Measurements from ENCODE around the gene RAB43. TPM values are rescaled to one million over a fixed set of nuclear protein-coding genes. Genes with fewer than 3 reads are reported as not detected.

Gene RAB43
- total RNA-seq, 2 experiments from 2014 or later: 56.0 to 58.7 TPM

DNA sequence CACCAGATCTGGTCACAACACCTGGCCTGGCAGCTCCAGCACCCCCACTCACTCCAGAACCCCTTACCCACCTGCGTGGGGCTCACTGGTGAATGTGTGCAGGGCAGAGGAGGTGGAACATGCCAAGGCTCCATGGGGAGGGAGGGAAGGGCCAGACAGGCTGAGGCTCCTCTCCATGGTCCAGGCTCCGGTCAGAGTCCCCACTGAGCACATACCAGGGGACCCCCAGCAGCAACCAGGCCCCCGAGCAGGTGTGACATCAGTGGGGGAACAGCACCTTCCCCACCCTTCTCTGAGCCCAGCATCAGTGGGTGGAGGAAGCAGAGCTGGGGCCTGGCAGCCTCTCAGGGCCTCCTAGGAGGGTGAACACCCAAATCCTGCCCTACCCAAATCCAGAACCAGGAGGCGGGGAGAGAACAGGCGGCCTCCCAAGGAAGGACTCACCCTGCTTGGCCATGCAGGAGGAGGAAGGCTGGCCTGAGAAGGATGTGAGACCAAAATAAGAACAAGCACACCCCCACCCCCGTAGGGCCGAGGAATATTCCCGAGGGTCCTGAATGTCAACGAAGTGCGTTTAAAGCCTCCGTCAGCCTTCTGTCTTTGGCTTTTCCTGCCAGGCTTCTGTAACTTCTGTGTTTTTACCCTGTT, 62.2 kb downstream of the RAB43 start:
- Mint-ChIP-seq H3K4me1 (ENCODE audit: low read depth) (peaks cover 6% of the 10 kb centered on the region), H3K9me3 (ENCODE audit: insufficient read depth) (no peaks in the 10 kb centered on the region), H3K27me3 (ENCODE audit: low read depth) (peaks cover 7% of the 10 kb centered on the region), H3K36me3 (ENCODE audit: low read depth) (no peaks in the 10 kb centered on the region), H3K4me3 (no peak overlapping the region), H3K27ac (no peak overlapping the region)
- CTCF ChIA-PET: interaction anchor here (1.2 kb wide), 1 partner anchor 33 kb away, joined by 3 read pairs; no protein-coding TSS in a partner anchor
- POLR2A ChIA-PET: no interaction called here
- no peak for ATAC-seq
- no peak for DNase-seq

- POLR2A ChIA-PET: interaction anchor here (0.6 kb wide), 1 partner anchor 15 kb away, joined by 3 read pairs; no protein-coding TSS in a partner anchor
- H3K4me3 Mint-ChIP-seq: no peak overlapping the region
- H3K9me3 Mint-ChIP-seq (ENCODE audit: insufficient read depth): no peaks in the 10 kb centered on the region
- peaks cover 9% of the 10 kb centered on the region for H3K4me1 Mint-ChIP-seq (ENCODE audit: low read depth)
- no peaks in the 10 kb centered on the region for H3K36me3 Mint-ChIP-seq (ENCODE audit: low read depth)
- H3K27ac Mint-ChIP-seq: no peak overlapping the region
- H3K27me3 Mint-ChIP-seq (ENCODE audit: low read depth): peaks cover 7% of the 10 kb centered on the region
- ATAC-seq: peak; percentile 29
- CTCF ChIA-PET: no interaction called here
- no peak for DNase-seq
Observed at GRCh38 chr3:129058441-129059200, 63.0 kb downstream of the RAB43 start.

- Mint-ChIP-seq H3K4me3 (no peak overlapping the region), H3K27ac (no peak overlapping the region), H3K36me3 (ENCODE audit: low read depth) (no peaks in the 10 kb centered on the region), H3K9me3 (ENCODE audit: insufficient read depth) (no peaks in the 10 kb centered on the region), H3K27me3 (ENCODE audit: low read depth) (peaks cover 7% of the 10 kb centered on the region), H3K4me1 (ENCODE audit: low read depth) (peaks cover 14% of the 10 kb centered on the region)
- no peak for DNase-seq
- ChIA-PET CTCF (interaction anchor here (0.9 kb wide), 1 partner anchor 86 kb away, joined by 3 read pairs; no protein-coding TSS in a partner anchor), POLR2A (no interaction called here)
- no peak for ATAC-seq
Observed at GRCh38 chr3:129057249-129057648, 64.4 kb downstream of the RAB43 start.

DNA sequence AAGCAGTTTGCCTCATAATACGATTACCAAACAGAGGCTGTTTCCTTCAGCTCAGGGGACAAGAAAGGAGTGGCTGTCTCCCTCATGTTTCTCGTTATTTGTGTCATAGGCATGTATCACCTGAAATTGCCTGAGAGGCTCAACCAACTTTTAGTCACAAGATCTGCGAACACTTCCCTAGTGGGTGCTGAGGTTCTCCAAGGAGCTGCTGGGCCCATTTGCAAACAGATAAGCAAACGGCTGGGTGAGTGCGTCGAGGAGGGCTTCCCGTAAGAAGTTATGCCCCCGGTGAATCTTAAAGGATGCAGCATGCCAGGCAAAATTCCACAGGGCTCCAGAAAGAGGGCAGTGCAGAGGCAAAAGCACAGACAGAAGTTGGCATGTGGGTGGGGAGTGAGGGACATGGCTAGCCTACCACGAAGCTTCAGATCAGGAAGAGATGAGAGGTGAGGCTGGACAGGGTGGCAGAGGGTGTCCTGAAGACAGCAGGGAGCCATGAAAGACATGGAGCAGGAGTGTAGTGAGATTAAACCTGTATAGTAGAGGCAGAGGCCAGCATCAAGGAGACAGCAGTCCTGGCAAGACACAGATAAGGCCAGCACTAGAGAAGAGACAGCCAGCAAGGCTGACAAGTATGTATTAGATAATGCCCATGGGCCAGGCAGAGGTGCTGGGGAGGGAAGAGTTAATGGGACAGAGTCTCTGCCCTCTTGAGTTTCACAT, 65.0 kb downstream of the RAB43 start:
- no peak overlapping the region for H3K4me3 Mint-ChIP-seq
- CTCF ChIA-PET: interaction anchor here (0.6 to 0.9 kb wide), 2 partner anchors 86 to 105 kb away, joined by 3 read pairs; no protein-coding TSS in a partner anchor
- H3K27me3 Mint-ChIP-seq (ENCODE audit: low read depth): peaks cover 7% of the 10 kb centered on the region
- no peak overlapping the region for H3K27ac Mint-ChIP-seq
- no peaks in the 10 kb centered on the region for H3K36me3 Mint-ChIP-seq (ENCODE audit: low read depth)
- POLR2A ChIA-PET: interaction anchor here (0.5 kb wide), 1 partner anchor 42 kb away, joined by 3 read pairs; no protein-coding TSS in a partner anchor
- no peaks in the 10 kb centered on the region for H3K9me3 Mint-ChIP-seq (ENCODE audit: insufficient read depth)
- DNase-seq: no peak
- peaks cover 14% of the 10 kb centered on the region for H3K4me1 Mint-ChIP-seq (ENCODE audit: low read depth)
- ATAC-seq: no peak

- H3K36me3 Mint-ChIP-seq (ENCODE audit: low read depth): no peaks in the 10 kb centered on the region
- H3K27ac Mint-ChIP-seq: peak overlapping the region; percentile 26
- peaks cover 7% of the 10 kb centered on the region for H3K27me3 Mint-ChIP-seq (ENCODE audit: low read depth)
- no peaks in the 10 kb centered on the region for H3K9me3 Mint-ChIP-seq (ENCODE audit: insufficient read depth)
- H3K4me1 Mint-ChIP-seq (ENCODE audit: low read depth): peaks cover 14% of the 10 kb centered on the region
- CTCF ChIA-PET: interaction anchor here (1.8 to 6.0 kb wide), 8 partner anchors 11 to 191 kb away, joined by 13 to 116 read pairs (median 66); partner anchors contain the start of gene RAB43
- ATAC-seq (no peak), DNase-seq (no peak)
- POLR2A ChIA-PET: no interaction called here
- H3K4me3 Mint-ChIP-seq: no peak overlapping the region
Observed at GRCh38 chr3:129054605-129055104, 66.9 kb downstream of the RAB43 start.

DNA sequence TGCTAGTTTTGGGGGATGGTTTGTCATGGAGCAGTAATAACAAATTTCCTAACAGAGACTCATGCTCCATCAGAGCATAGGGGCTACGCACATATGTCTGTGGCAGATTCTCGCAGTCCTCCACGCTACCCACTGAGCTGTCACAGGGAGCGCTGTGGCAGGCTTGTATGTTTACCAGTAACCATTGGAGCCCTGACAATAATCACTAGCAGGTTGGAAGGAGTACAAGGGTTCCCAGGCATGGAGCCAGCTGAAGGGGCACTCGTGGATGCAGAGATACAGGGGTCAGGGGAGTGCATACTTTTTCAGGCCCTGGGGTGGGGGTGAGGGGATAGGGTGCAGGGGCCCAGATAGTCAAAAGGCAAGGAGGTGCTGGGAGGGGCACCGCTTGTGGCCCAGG, 68.9 kb downstream of the RAB43 start:
- peaks cover 8% of the 10 kb centered on the region for H3K4me1 Mint-ChIP-seq (ENCODE audit: low read depth)
- ChIA-PET CTCF (interaction anchor here (1.0 to 6.0 kb wide), 32 partner anchors 11 to 387 kb away, joined by 3 to 116 read pairs (median 8); partner anchors contain the start of genes ACAD9, COPG1, HMCES and IFT122), POLR2A (interaction anchor here (0.9 to 3.9 kb wide), 5 partner anchors 16 to 261 kb away, joined by 3 to 39 read pairs (median 5); partner anchors contain the start of gene RAB43)
- H3K4me3 Mint-ChIP-seq: no peak overlapping the region
- H3K9me3 Mint-ChIP-seq (ENCODE audit: insufficient read depth): peaks cover 7% of the 10 kb centered on the region
- H3K36me3 Mint-ChIP-seq (ENCODE audit: low read depth): peaks cover 6% of the 10 kb centered on the region
- H3K27me3 Mint-ChIP-seq (ENCODE audit: low read depth): peaks cover 12% of the 10 kb centered on the region
- ATAC-seq: no peak
- no peak for DNase-seq
- no peak overlapping the region for H3K27ac Mint-ChIP-seq

DNA sequence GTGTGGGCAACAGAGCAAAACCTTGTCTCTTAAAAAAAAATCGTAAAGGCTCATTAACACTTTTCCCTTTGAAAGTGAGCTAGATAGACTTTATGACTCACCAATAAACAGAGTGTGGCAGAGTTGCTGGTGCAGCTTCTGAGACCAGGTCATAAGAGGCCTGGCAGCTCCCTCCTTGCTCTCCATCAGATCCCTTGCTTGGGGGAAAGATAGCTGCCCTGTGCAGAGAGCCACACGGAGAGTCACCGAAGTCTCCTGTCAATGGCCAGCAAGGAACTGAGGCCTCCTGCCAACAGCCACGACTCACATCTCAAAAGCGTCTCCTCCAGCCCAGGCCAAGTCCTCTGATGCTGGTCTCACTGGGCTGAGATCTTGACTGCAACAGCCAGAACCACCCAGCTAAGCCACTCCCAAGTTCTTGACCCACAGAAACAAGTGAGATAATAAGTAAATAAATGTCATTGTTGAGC, 69.7 kb downstream of the RAB43 start:
- ATAC-seq (no peak), DNase-seq (no peak)
- H3K27ac Mint-ChIP-seq: no peak overlapping the region
- H3K36me3 Mint-ChIP-seq (ENCODE audit: low read depth): peaks cover 6% of the 10 kb centered on the region
- peaks cover 8% of the 10 kb centered on the region for H3K4me1 Mint-ChIP-seq (ENCODE audit: low read depth)
- no peak overlapping the region for H3K4me3 Mint-ChIP-seq
- H3K27me3 Mint-ChIP-seq (ENCODE audit: low read depth): peaks cover 12% of the 10 kb centered on the region
- H3K9me3 Mint-ChIP-seq (ENCODE audit: insufficient read depth): peaks cover 7% of the 10 kb centered on the region
- POLR2A ChIA-PET: interaction anchor here (1.2 to 3.9 kb wide), 2 partner anchors 20 to 68 kb away, joined by 3 to 39 read pairs; partner anchors contain the start of gene RAB43
- CTCF ChIA-PET: interaction anchor here (1.0 to 6.0 kb wide), 13 partner anchors 14 to 227 kb away, joined by 4 to 116 read pairs (median 40); partner anchors contain the start of genes HMCES and RAB43

- peaks cover 8% of the 10 kb centered on the region for H3K4me1 Mint-ChIP-seq (ENCODE audit: low read depth)
- DNase-seq (no peak), ATAC-seq (no peak)
- H3K4me3 Mint-ChIP-seq: no peak overlapping the region
- H3K27me3 Mint-ChIP-seq (ENCODE audit: low read depth): peaks cover 10% of the 10 kb centered on the region
- POLR2A ChIA-PET: interaction anchor here (3.9 kb wide), 1 partner anchor 69 kb away, joined by 39 read pairs; the partner anchor contains the start of gene RAB43
- no peak overlapping the region for H3K27ac Mint-ChIP-seq
- H3K9me3 Mint-ChIP-seq (ENCODE audit: insufficient read depth): peaks cover 7% of the 10 kb centered on the region
- CTCF ChIA-PET: interaction anchor here (4.0 to 6.0 kb wide), 7 partner anchors 15 to 195 kb away, joined by 40 to 116 read pairs (median 78); partner anchors contain the start of gene RAB43
- H3K36me3 Mint-ChIP-seq (ENCODE audit: low read depth): peaks cover 6% of the 10 kb centered on the region
Observed at GRCh38 chr3:129050556-129051295, 70.9 kb downstream of the RAB43 start.

- POLR2A ChIA-PET: no interaction called here
- Mint-ChIP-seq H3K27me3 (ENCODE audit: low read depth) (peaks cover 17% of the 10 kb centered on the region), H3K4me1 (ENCODE audit: low read depth) (no peaks in the 10 kb centered on the region), H3K27ac (no peak overlapping the region), H3K36me3 (ENCODE audit: low read depth) (peaks cover 6% of the 10 kb centered on the region), H3K9me3 (ENCODE audit: insufficient read depth) (peaks cover 7% of the 10 kb centered on the region), H3K4me3 (no peak overlapping the region)
- CTCF ChIA-PET: interaction anchor here (1.8 kb wide), 1 partner anchor 77 kb away, joined by 7 read pairs; no protein-coding TSS in a partner anchor
- ATAC-seq: no peak
- no peak for DNase-seq
Observed at GRCh38 chr3:129047553-129047839, 74.1 kb downstream of the RAB43 start.

DNA sequence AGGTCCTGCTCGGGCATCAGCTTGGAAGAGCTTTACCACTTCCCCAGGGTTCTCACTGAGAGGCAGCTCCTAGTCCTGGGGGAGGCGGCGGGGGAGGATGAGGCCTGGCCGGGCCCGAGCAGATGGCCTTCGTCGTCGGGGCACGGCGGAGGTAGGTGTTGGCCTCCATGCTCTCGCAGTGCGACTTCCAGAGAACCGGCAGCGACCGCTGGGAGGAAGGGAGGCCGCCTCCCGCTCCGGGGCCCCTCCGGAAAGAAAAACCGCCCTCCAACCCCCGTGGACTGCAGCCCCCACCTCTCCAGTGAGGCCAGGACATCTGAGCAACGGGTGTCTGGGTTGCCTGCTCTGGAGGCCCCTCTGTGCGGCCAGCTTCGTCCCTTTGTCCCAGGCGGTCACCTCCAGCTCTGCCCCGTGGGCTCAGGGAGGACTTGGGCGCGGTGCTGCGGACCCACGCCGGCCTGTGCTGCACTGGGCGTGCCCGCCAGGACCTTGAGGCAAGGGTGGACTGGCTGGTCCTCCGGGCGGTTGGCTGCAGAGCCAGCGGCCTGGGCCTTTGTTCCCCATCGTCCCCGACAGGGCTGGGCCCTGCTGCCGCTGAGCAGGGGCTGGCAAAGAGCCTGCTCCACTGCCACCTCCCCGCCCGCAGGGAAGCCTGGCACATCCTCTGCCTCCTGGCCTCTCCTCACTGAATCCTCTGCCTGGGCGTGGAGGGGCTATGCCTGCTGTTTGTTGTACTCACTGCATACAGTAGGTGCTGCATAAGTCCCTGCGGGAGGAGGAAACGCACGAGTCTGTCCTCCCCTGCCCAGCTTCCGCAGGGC, 74.7 kb downstream of the RAB43 start:
- Mint-ChIP-seq H3K4me3 (no peak overlapping the region), H3K4me1 (ENCODE audit: low read depth) (no peaks in the 10 kb centered on the region), H3K27ac (no peak overlapping the region), H3K27me3 (ENCODE audit: low read depth) (peaks cover 22% of the 10 kb centered on the region), H3K36me3 (ENCODE audit: low read depth) (peaks cover 6% of the 10 kb centered on the region), H3K9me3 (ENCODE audit: insufficient read depth) (peaks cover 7% of the 10 kb centered on the region)
- CTCF ChIA-PET: interaction anchor here (1.2 to 1.8 kb wide), 2 partner anchors 31 to 77 kb away, joined by 7 to 8 read pairs; no protein-coding TSS in a partner anchor
- POLR2A ChIA-PET: no interaction called here
- DNase-seq (no peak), ATAC-seq (no peak)
